Measurements from ENCODE around the gene HPCAL1. TPM values are rescaled to one million over a fixed set of nuclear protein-coding genes. Genes with fewer than 3 reads are reported as not detected.
A peak's percentile ranks its signal among the peaks of the same experiment; 100 is the strongest.

HPCAL1 gene
- total RNA-seq, 3 donors from 2014 or later (not counting 1 experiment from before 2014, with no cell fraction given): 31.1 to 45.2 (median 39.8) TPM

GRCh38 chr2:10388954-10389560, 86.4 kb downstream of the HPCAL1 start:
- WGBS (ENCODE audit: insufficient coverage): 96% methylated on average over 12 of the region's 12 CpGs
- Histone ChIP-seq H3K4me3 (ENCODE audit: low read length) (no peak overlapping the region), H3K4me1 (ENCODE audit: control insufficient read depth, insufficient read depth, low read length) (peaks cover 34% of the 10 kb centered on the region), H3K9me3 (ENCODE audit: control insufficient read depth, insufficient read depth, low read length) (no peaks in the 10 kb centered on the region), H3K36me3 (ENCODE audit: control insufficient read depth, insufficient read depth, low read length) (no peaks in the 10 kb centered on the region), H3K27me3 (ENCODE audit: control insufficient read depth, insufficient read depth, low read length) (no peaks in the 10 kb centered on the region), H3K27ac (ENCODE audit: low read length) (no peak overlapping the region)
- no peak overlapping the region for H3K4me3 Mint-ChIP-seq
- H3K9me3 Mint-ChIP-seq: no peaks in the 10 kb centered on the region
- peaks cover 26 to 31% of the 10 kb centered on the region in 2 donors for H3K4me1 Mint-ChIP-seq
- intact Hi-C loops (cut with micrococcal nuclease): no loop called here
- H3K27me3 Mint-ChIP-seq (ENCODE audit: low read depth in 2 of 2): no peaks in the 10 kb centered on the region
- peak overlapping the region; percentile 9 to 49 for H3K27ac Mint-ChIP-seq
- ATAC-seq (no peak), DNase-seq (no peak)
- H3K36me3 Mint-ChIP-seq: no peaks in the 10 kb centered on the region
- no peak for TF ChIP-seq CTCF (IDR thresholded peaks at IDR 0.05)

GRCh38 chr2:10389573-10389972, 86.9 kb downstream of the HPCAL1 start:
- no peaks in the 10 kb centered on the region for H3K9me3 ChIP-seq (ENCODE audit: control insufficient read depth, insufficient read depth, low read length)

GRCh38 chr2:10390369-10390801, 87.7 kb downstream of the HPCAL1 start:
- Mint-ChIP-seq H3K4me3 (no peak overlapping the region), H3K27ac (no peak overlapping the region), H3K36me3 (no peaks in the 10 kb centered on the region), H3K27me3 (ENCODE audit: low read depth in 2 of 2) (no peaks in the 10 kb centered on the region), H3K9me3 (no peaks in the 10 kb centered on the region), H3K4me1 (peaks cover 26 to 29% of the 10 kb centered on the region in 2 donors)
- ATAC-seq (no peak), DNase-seq (no peak)
- 75% methylated on average over 6 of the region's 6 CpGs for WGBS (ENCODE audit: insufficient coverage)
- H3K27ac ChIP-seq (ENCODE audit: low read length): no peak overlapping the region
- intact Hi-C loops (cut with micrococcal nuclease): no loop called here
- H3K36me3 ChIP-seq (ENCODE audit: control insufficient read depth, insufficient read depth, low read length): no peaks in the 10 kb centered on the region
- no peak for TF ChIP-seq CTCF (IDR thresholded peaks at IDR 0.05)
- no peak overlapping the region for H3K4me3 ChIP-seq (ENCODE audit: low read length)
- no peaks in the 10 kb centered on the region for H3K9me3 ChIP-seq (ENCODE audit: control insufficient read depth, insufficient read depth, low read length)
- no peaks in the 10 kb centered on the region for H3K27me3 ChIP-seq (ENCODE audit: control insufficient read depth, insufficient read depth, low read length)
- H3K4me1 ChIP-seq (ENCODE audit: control insufficient read depth, insufficient read depth, low read length): peaks cover 28% of the 10 kb centered on the region

More at GRCh38 chr2:10389573-10389972, 86.9 kb downstream of the HPCAL1 start:
- H3K4me3 ChIP-seq (ENCODE audit: low read length): no peak overlapping the region
- no peaks in the 10 kb centered on the region for H3K27me3 ChIP-seq (ENCODE audit: control insufficient read depth, insufficient read depth, low read length)
- H3K9me3 Mint-ChIP-seq: no peaks in the 10 kb centered on the region
- no peak overlapping the region for H3K27ac ChIP-seq (ENCODE audit: low read length)
- no peak overlapping the region for H3K4me3 Mint-ChIP-seq
- H3K4me1 ChIP-seq (ENCODE audit: control insufficient read depth, insufficient read depth, low read length): peaks cover 29% of the 10 kb centered on the region
- peak overlapping the region in 1 of 2 donors; percentile 9 for H3K27ac Mint-ChIP-seq
- no peak for DNase-seq
- 90% methylated on average over 5 of the region's 5 CpGs for WGBS (ENCODE audit: insufficient coverage)
- H3K4me1 Mint-ChIP-seq: peaks cover 25 to 30% of the 10 kb centered on the region in 2 donors
- no peak for TF ChIP-seq CTCF (IDR thresholded peaks at IDR 0.05)
- no peak for ATAC-seq
- intact Hi-C loops (cut with micrococcal nuclease): no loop called here
- no peaks in the 10 kb centered on the region for H3K27me3 Mint-ChIP-seq (ENCODE audit: low read depth in 2 of 2)
- no peaks in the 10 kb centered on the region for H3K36me3 Mint-ChIP-seq
- no peaks in the 10 kb centered on the region for H3K36me3 ChIP-seq (ENCODE audit: control insufficient read depth, insufficient read depth, low read length)

- no peaks in the 10 kb centered on the region for H3K9me3 ChIP-seq (ENCODE audit: control insufficient read depth, insufficient read depth, low read length)
- H3K36me3 Mint-ChIP-seq: no peaks in the 10 kb centered on the region
- no peaks in the 10 kb centered on the region for H3K27me3 ChIP-seq (ENCODE audit: control insufficient read depth, insufficient read depth, low read length)
- H3K27me3 Mint-ChIP-seq (ENCODE audit: low read depth in 2 of 2): no peaks in the 10 kb centered on the region
- H3K4me3 ChIP-seq (ENCODE audit: low read length): no peak overlapping the region
- ATAC-seq (no peak), DNase-seq (no peak)
- H3K4me1 ChIP-seq (ENCODE audit: control insufficient read depth, insufficient read depth, low read length): peaks cover 15% of the 10 kb centered on the region
- H3K9me3 Mint-ChIP-seq: no peaks in the 10 kb centered on the region
- no peak overlapping the region for H3K27ac Mint-ChIP-seq
- no peak overlapping the region for H3K27ac ChIP-seq (ENCODE audit: low read length)
- H3K4me3 Mint-ChIP-seq: no peak overlapping the region
- H3K4me1 Mint-ChIP-seq: peaks cover 24 to 29% of the 10 kb centered on the region in 2 donors
- TF ChIP-seq CTCF (IDR thresholded peaks at IDR 0.05): no peak
- H3K36me3 ChIP-seq (ENCODE audit: control insufficient read depth, insufficient read depth, low read length): no peaks in the 10 kb centered on the region
- intact Hi-C loops (cut with micrococcal nuclease): no loop called here
- 97% methylated on average over 5 of the region's 5 CpGs for WGBS (ENCODE audit: insufficient coverage)
These were observed 89.4 kb downstream of the HPCAL1 start for GRCh38 chr2:10392100-10392499.
